Mesodermal cell (in vitro differentiated cells): ENCODE results near the gene BCR.

ENCODE experiments used
- H3K27ac ChIP-seq: 2 replicates; pipeline ENCODE4 v1.7.0; 2013; ENCODE audit warnings: mild to moderate bottlenecking, low read depth, low read length, moderate library complexity; ENCODE audit not compliant: severe bottlenecking
- H3K36me3 ChIP-seq: 2 replicates; pipeline ENCODE4 v1.7.1; 2013; ENCODE audit warnings: mild to moderate bottlenecking, low read length, moderate library complexity; ENCODE audit not compliant: control insufficient read depth, insufficient read depth
- H3K4me1 ChIP-seq: one replicate; pipeline ENCODE4 v1.7.1; 2013; ENCODE audit warnings: mild to moderate bottlenecking, low read length; ENCODE audit not compliant: insufficient read depth, control insufficient read depth, poor library complexity, severe bottlenecking
- H3K4me3 ChIP-seq: 2 replicates; pipeline ENCODE4 v1.7.0; 2013; ENCODE audit warnings: low read length, control low read depth, mild to moderate bottlenecking; ENCODE audit not compliant: insufficient read depth, poor library complexity, severe bottlenecking; ENCODE audit errors: extremely low read depth
- H3K9me3 ChIP-seq: 2 replicates; pipeline ENCODE4 v1.7.1; 2013; ENCODE audit warnings: mild to moderate bottlenecking, low read length, moderate library complexity; ENCODE audit not compliant: control insufficient read depth
- WGBS, 2 experiments: methylation state at CpG; one replicate each; pipeline ENCODE4 v1.1.5; 2013; ENCODE audit warnings: missing lambda C conversion rate in 2 of 2; ENCODE audit not compliant: insufficient coverage in 2 of 2; 5-methylcytosine and 5-hydroxymethylcytosine counted together

The BCR gene

DNA sequence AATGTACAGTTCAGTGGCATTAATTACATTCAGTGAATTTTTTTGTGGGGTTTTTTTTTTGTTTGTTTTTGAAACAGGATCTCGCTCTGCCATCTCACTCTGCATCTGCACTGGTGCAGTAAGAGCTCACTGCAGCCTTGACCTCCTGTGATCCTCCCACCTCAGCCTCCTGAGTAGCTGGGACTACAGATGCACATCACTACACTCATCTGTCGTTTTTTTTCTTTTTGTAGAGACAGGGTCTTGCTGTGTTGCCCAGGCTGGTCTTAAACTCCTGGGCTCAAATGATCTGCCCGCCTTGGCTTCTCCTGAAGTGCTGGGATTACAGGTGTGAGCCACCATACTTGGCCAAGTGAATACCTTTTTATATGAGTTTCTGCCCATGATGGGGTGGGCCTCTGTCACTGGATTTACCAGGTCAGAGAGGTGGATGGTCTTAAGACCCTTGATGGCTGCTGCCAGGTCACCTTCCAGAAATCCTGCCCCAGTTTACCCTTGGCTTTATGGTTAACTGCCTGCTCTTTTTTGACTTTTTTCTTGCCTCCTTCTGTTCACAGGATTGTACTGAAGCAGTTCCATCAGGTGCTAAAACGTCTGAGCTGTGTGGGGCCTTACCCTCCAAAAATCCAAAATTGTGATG is 22.6 kb downstream of the BCR start:
- Histone ChIP-seq H3K4me3 (no peak overlapping the region), H3K4me1 (peaks cover 13% of the 10 kb centered on the region), H3K27ac (no peak overlapping the region), H3K9me3 (no peaks in the 10 kb centered on the region), H3K36me3 (peaks cover 51% of the 10 kb centered on the region)
- WGBS, 2 experiments = 90% methylated on average over 1 to 3 of the region's 4 CpGs

GRCh38 chr22:23203452-23204124 is 23.3 kb downstream of the BCR start:
- Histone ChIP-seq H3K9me3 (no peaks in the 10 kb centered on the region), H3K36me3 (peaks cover 53% of the 10 kb centered on the region), H3K4me3 (no peak overlapping the region), H3K4me1 (peaks cover 11% of the 10 kb centered on the region), H3K27ac (no peak overlapping the region)
- WGBS, 2 experiments = 91 to 92% methylated on average over 7 of the region's 7 CpGs

GRCh38 chr22:23204125-23204488 is 23.8 kb downstream of the BCR start:
- no peak overlapping the region for H3K27ac ChIP-seq
- peaks cover 56% of the 10 kb centered on the region for H3K36me3 ChIP-seq
- peaks cover 9% of the 10 kb centered on the region for H3K4me1 ChIP-seq
- no peaks in the 10 kb centered on the region for H3K9me3 ChIP-seq
- no peak overlapping the region for H3K4me3 ChIP-seq
- WGBS, 2 experiments = 95 to 100% methylated on average over 11 of the region's 11 CpGs

DNA sequence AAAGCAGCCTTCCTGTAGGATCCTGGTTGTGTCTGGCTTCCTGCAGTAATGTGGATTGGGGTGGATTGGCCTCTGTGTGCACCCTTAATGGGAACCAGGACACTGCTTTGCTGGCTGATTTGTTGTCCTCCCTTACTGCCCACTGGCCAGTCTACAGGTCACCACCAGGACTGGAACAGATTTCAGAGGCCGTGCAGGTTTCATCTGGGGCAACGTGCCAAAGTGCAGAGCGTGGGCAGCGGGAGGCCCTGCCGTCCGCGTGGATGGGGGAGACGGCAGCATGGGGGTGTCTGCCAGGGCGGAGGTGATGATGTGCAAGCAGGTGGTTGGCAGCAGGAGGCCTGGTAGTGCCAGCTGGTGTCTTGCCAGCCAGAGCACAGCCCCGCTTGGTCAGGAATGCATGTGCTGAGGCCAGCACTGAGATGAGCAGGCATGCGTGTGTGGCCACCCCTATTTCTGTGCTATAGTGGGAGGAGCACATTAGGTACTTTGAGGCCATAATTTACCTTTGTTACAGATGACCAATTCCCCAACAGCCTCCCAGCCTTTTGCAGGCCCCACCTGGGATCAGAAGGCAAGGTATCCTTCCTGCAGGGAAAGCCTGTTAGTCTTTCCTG is 24.3 kb downstream of the BCR start:
- no peak overlapping the region for H3K27ac ChIP-seq
- WGBS, 2 experiments = 93 to 97% methylated on average over 10 of the region's 11 CpGs

GRCh38 chr22:23205339-23206049 is 25.2 kb downstream of the BCR start:
- Histone ChIP-seq H3K27ac (no peak overlapping the region), H3K36me3 (peaks cover 50% of the 10 kb centered on the region), H3K9me3 (no peaks in the 10 kb centered on the region), H3K4me1 (no peaks in the 10 kb centered on the region), H3K4me3 (no peak overlapping the region)
- 92 to 93% methylated on average over 8 to 9 of the region's 9 CpGs for WGBS, 2 experiments

More for the DNA sequence above, 24.3 kb downstream of the BCR start:
- peaks cover 5% of the 10 kb centered on the region for H3K4me1 ChIP-seq
- H3K36me3 ChIP-seq = peaks cover 51% of the 10 kb centered on the region
- H3K9me3 ChIP-seq = no peaks in the 10 kb centered on the region
- H3K4me3 ChIP-seq = no peak overlapping the region

DNA sequence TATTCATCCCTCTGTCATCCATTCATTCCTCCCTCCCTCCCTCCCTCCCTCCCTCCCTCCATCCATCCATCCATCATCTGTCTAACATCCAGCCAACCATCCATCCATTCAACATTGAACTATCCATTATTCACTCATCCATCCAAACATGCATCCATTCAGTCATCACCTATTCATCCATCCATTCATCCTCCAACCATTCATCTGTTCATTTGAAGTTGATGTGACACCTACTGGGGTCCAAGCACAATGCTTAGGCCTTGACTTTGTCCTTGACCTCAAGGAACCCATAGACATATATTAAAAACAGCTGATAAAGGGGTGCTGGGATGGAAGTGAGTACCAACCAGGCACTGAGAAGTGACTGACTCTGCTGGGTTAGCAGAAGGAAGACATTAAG is 26.6 kb downstream of the BCR start:
- Histone ChIP-seq H3K4me1 (no peaks in the 10 kb centered on the region), H3K36me3 (peaks cover 47% of the 10 kb centered on the region), H3K4me3 (no peak overlapping the region), H3K27ac (no peak overlapping the region), H3K9me3 (no peaks in the 10 kb centered on the region)

DNA sequence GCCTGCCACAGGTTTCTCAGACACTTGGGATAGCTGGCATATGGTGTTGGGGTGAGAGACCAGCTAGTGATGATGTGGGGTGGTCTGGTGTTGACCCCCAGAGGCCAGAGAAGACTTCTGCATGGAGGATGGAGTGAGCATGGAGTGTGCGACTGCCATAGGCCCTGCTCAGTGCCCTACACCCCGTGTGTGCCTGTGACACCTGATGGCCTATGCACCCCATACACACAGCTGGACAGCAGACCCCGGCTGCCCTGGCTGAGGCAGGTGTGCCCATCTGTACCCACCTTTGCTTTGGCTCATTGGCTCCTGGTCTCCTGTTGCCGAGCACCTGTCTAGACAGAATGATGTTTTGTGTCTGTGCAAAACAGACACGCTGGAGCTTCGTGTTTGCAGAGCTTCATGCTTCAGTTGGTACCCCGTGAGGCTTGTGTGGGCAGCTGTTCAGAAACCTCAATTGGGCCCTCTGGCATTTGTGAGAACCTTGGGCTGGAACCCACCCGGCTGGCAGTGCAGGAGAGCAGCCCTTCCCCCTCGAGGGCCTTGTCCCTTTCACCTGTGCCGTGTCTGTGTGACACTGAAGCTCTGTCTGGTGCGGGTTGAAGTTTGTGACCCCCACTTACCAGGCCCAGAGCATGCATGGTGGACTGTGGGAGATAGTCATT is 27.6 kb downstream of the BCR start:
- Histone ChIP-seq H3K36me3 (peaks cover 46% of the 10 kb centered on the region), H3K27ac (no peak overlapping the region)

DNA sequence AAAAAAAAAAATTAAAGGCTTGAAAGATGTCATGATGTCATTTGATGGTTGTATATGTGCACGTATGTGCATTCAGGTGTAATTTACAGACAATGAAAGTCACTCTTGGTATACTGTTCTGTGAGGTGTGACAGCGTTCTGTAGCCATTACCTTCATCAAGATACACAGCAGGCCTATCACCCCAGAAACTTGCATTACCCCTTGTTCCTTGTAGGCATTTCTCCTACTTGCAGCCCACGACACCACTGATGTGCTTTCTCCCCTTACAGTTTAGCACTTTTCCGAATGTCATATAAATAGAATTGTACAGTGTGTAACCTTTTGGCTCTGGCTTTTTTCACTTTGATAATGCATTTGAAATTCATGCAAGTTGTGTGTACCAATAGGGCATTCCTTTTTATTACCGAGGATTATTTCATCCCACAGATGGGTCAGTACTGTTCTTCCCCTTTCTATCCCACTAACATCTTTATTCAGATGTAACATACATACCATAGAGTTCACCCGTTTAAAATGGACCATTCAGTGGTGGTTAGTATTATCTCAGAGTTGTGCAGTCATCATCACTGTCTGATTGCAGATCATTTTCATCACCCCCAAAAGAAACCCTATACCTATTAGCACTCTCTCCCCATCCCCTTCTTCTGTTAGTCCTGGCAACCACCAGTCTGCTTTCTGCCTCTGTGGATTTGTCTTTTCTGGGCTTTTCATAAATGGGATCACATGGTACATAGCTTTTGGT is 30.3 kb downstream of the BCR start:
- H3K9me3 ChIP-seq = no peaks in the 10 kb centered on the region
- no peak overlapping the region for H3K4me3 ChIP-seq
- no peak overlapping the region for H3K27ac ChIP-seq
- peaks cover 8% of the 10 kb centered on the region for H3K4me1 ChIP-seq
- peaks cover 29% of the 10 kb centered on the region for H3K36me3 ChIP-seq
- 85% methylated on average over 3 of the region's 6 CpGs; no CpG with 5 or more reads in 1 of the 2 experiments for WGBS, 2 experiments

More for the DNA sequence above, 27.6 kb downstream of the BCR start:
- WGBS, 2 experiments = 92 to 98% methylated on average over 8 to 10 of the region's 11 CpGs
- no peaks in the 10 kb centered on the region for H3K9me3 ChIP-seq
- no peaks in the 10 kb centered on the region for H3K4me1 ChIP-seq
- H3K4me3 ChIP-seq = no peak overlapping the region

DNA sequence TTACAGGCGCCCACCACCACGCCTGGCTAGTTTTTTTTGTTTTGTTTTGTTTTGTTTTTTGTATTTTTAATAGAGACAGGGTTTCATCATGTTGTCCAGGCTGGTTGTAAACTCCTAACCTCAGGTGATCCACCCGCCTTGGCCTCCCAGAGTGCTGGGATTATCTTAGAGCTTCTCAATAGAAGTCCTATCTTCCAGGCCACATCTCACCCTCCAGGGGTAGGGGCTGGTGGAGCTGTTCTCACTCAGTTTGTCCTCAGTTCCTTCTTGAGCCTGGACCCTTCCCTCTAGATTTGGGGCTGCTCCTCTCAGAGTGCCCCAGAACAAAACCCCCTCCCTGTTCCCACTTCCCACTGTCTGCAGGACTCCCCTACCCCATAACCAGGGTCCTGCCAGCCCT is 31.3 kb downstream of the BCR start:
- Histone ChIP-seq H3K4me1 (peaks cover 16% of the 10 kb centered on the region), H3K36me3 (peaks cover 22% of the 10 kb centered on the region), H3K9me3 (no peaks in the 10 kb centered on the region), H3K27ac (no peak overlapping the region), H3K4me3 (no peak overlapping the region)
- WGBS, 2 experiments = 83 to 100% methylated on average over 1 of the region's 3 CpGs
